ENCODE data around the gene SYCE3. TPM values are rescaled to one million over a fixed set of nuclear protein-coding genes. Genes with fewer than 3 reads are reported as not detected.

SYCE3 gene
- total RNA-seq, 1 experiment from 2014 or later, result not detected

- in situ Hi-C loops (cut with HindIII; ENCODE audit: low pct_unique_long_range_greater_than_20kb, low sequenced_read_pairs), result no loop called here
- no peak for DNase-seq (ENCODE audit: low read depth, low spot score)
These were observed 39.6 kb upstream of the SYCE3 start for GRCh38 chr22:50602338-50602700.

GRCh38 chr22:50601669-50602337, 39.1 kb upstream of the SYCE3 start:
- in situ Hi-C loops (cut with HindIII; ENCODE audit: low pct_unique_long_range_greater_than_20kb, low sequenced_read_pairs), result no loop called here
- DNase-seq (ENCODE audit: low read depth, low spot score), result no peak

GRCh38 chr22:50600967-50601668, 38.4 kb upstream of the SYCE3 start:
- in situ Hi-C loops (cut with HindIII; ENCODE audit: low pct_unique_long_range_greater_than_20kb, low sequenced_read_pairs), result no loop called here
- no peak for DNase-seq (ENCODE audit: low read depth, low spot score)

- DNase-seq (ENCODE audit: low read depth, low spot score), result peak; percentile 26
- in situ Hi-C loops (cut with HindIII; ENCODE audit: low pct_unique_long_range_greater_than_20kb, low sequenced_read_pairs), result no loop called here
These were observed 37.8 kb upstream of the SYCE3 start, which contains the start of gene MAPK8IP2 for GRCh38 chr22:50600538-50600937. Gene MAPK8IP2, plus strand, starts transcription at chr22:50600793. Its CDS starts 26 bp downstream, at chr22:50600819.

GRCh38 chr22:50599816-50600455, 37.2 kb upstream of the SYCE3 start:
- in situ Hi-C loops (cut with HindIII; ENCODE audit: low pct_unique_long_range_greater_than_20kb, low sequenced_read_pairs), result no loop called here
- peak; percentile 22 for DNase-seq (ENCODE audit: low read depth, low spot score)

- DNase-seq (ENCODE audit: low read depth, low spot score), result no peak
- in situ Hi-C loops (cut with HindIII; ENCODE audit: low pct_unique_long_range_greater_than_20kb, low sequenced_read_pairs), result no loop called here
These were observed 34.4 kb upstream of the SYCE3 start for GRCh38 chr22:50597097-50597496.

- in situ Hi-C loops (cut with HindIII; ENCODE audit: low pct_unique_long_range_greater_than_20kb, low sequenced_read_pairs), result no loop called here
These were observed 32.5 kb upstream of the SYCE3 start for GRCh38 chr22:50595189-50595588.

GRCh38 chr22:50587407-50587806, 24.7 kb upstream of the SYCE3 start:
- in situ Hi-C loops (cut with HindIII; ENCODE audit: low pct_unique_long_range_greater_than_20kb, low sequenced_read_pairs), result no loop called here
- no peak for DNase-seq (ENCODE audit: low read depth, low spot score)

More at GRCh38 chr22:50595189-50595588, 32.5 kb upstream of the SYCE3 start:
- DNase-seq (ENCODE audit: low read depth, low spot score), result no peak

GRCh38 chr22:50586416-50586815, 23.7 kb upstream of the SYCE3 start:
- no peak for DNase-seq (ENCODE audit: low read depth, low spot score)
- in situ Hi-C loops (cut with HindIII; ENCODE audit: low pct_unique_long_range_greater_than_20kb, low sequenced_read_pairs), result no loop called here

GRCh38 chr22:50585781-50586180, 23.1 kb upstream of the SYCE3 start:
- in situ Hi-C loops (cut with HindIII; ENCODE audit: low pct_unique_long_range_greater_than_20kb, low sequenced_read_pairs), result no loop called here

GRCh38 chr22:50585238-50585637, 22.5 kb upstream of the SYCE3 start:
- in situ Hi-C loops (cut with HindIII; ENCODE audit: low pct_unique_long_range_greater_than_20kb, low sequenced_read_pairs), result no loop called here
- DNase-seq (ENCODE audit: low read depth, low spot score), result no peak

More at GRCh38 chr22:50585781-50586180, 23.1 kb upstream of the SYCE3 start:
- DNase-seq (ENCODE audit: low read depth, low spot score), result no peak

- in situ Hi-C loops (cut with HindIII; ENCODE audit: low pct_unique_long_range_greater_than_20kb, low sequenced_read_pairs), result no loop called here
- no peak for DNase-seq (ENCODE audit: low read depth, low spot score)
These were observed 21.7 kb upstream of the SYCE3 start for GRCh38 chr22:50584106-50585096.

GRCh38 chr22:50583294-50583861, 20.7 kb upstream of the SYCE3 start:
- in situ Hi-C loops (cut with HindIII; ENCODE audit: low pct_unique_long_range_greater_than_20kb, low sequenced_read_pairs), result no loop called here
- no peak for DNase-seq (ENCODE audit: low read depth, low spot score)

GRCh38 chr22:50582493-50583293, 20.0 kb upstream of the SYCE3 start, which contains the start of gene CHKB:
Gene CHKB, minus strand, starts transcription at chr22:50582849. Its CDS starts 68 bp downstream, at chr22:50582781.
- DNase-seq (ENCODE audit: low read depth, low spot score), result peak; percentile 99
- in situ Hi-C loops (cut with HindIII; ENCODE audit: low pct_unique_long_range_greater_than_20kb, low sequenced_read_pairs), result no loop called here

- in situ Hi-C loops (cut with HindIII; ENCODE audit: low pct_unique_long_range_greater_than_20kb, low sequenced_read_pairs), result no loop called here
- DNase-seq (ENCODE audit: low read depth, low spot score), result no peak
These were observed 19.3 kb upstream of the SYCE3 start for GRCh38 chr22:50581950-50582492.

All from SK-MEL-5 (cell line).